GM23338 (cell line): ENCODE results near the gene BCL11B. TPM values are rescaled to one million over a fixed set of nuclear protein-coding genes. Genes with fewer than 3 reads are reported as not detected.
A peak's percentile ranks its signal among the peaks of the same experiment; 100 is the strongest.

Experiments used
- ATAC-seq: fragments of 200-7000 bp; cut with Tn5 transposase; 3 replicates; pipeline ENCODE4 v1.9.1; 2020
- DNase-seq: peaks from one replicate; pipeline ENCODE4 v3.0.0-alpha.2; 2015; ENCODE audit warnings: low spot score
- H2AFZ ChIP-seq: fragments of 200-600 bp; sonication (generic); 2 replicates; pipeline ENCODE4 v1.8.0; 2016; ENCODE audit warnings: antibody characterized with exemption, mild to moderate bottlenecking, moderate library complexity
- H3F3A ChIP-seq: fragments of 200-600 bp; sonication (generic); replicated peaks from 2 replicates; pipeline ENCODE4 v1.8.0; 2017; ENCODE audit warnings: antibody characterized with exemption, mixed run types, low read depth
- H3K27ac ChIP-seq: fragments of 200-600 bp; sonication (generic); 2 replicates; pipeline ENCODE4 v1.6.1; 2016; ENCODE audit warnings: low read depth
- H3K27me3 ChIP-seq: fragments of 200-600 bp; sonication (generic); 2 replicates; pipeline ENCODE4 v1.8.0; 2016; ENCODE audit warnings: mild to moderate bottlenecking, mixed run types, moderate library complexity; ENCODE audit not compliant: insufficient read depth
- H3K36me3 ChIP-seq: fragments of 200-600 bp; sonication (generic); 2 replicates; pipeline ENCODE4 v1.8.0; 2016; ENCODE audit warnings: mild to moderate bottlenecking; ENCODE audit not compliant: insufficient read depth
- H3K4me1 ChIP-seq: fragments of 200-600 bp; sonication (generic); 2 replicates; pipeline ENCODE4 v1.8.0; 2016; ENCODE audit warnings: mild to moderate bottlenecking, moderate library complexity; ENCODE audit not compliant: insufficient read depth
- H3K4me2 ChIP-seq: fragments of 200-600 bp; sonication (generic); 2 replicates; pipeline ENCODE4 v1.7.1; 2017; ENCODE audit warnings: mixed run types
- H3K4me3 ChIP-seq: fragments of 200-600 bp; sonication (generic); 2 replicates; pipeline ENCODE4 v1.6.1; 2016; ENCODE audit warnings: mixed run types
- H3K79me2 ChIP-seq: fragments of 200-600 bp; sonication (generic); replicated peaks from 2 replicates; pipeline ENCODE4 v1.8.0; 2017; ENCODE audit warnings: mild to moderate bottlenecking; ENCODE audit not compliant: insufficient read depth
- H3K9me2 ChIP-seq: fragments of 200-600 bp; sonication (generic); 2 replicates; pipeline ENCODE4 v1.8.0; 2017; ENCODE audit not compliant: insufficient read depth
- H4K20me1 ChIP-seq: fragments of 200-600 bp; sonication (generic); replicated peaks from 2 replicates; pipeline ENCODE4 v1.8.0; 2017; ENCODE audit warnings: mild to moderate bottlenecking; ENCODE audit not compliant: insufficient read depth
- H3K27ac Mint-ChIP-seq: 2 replicates; pipeline ENCODE4 v1.8.0; 2020; ENCODE audit warnings: inconsistent platforms, mild to moderate bottlenecking, moderate library complexity, mixed read lengths
- H3K27me3 Mint-ChIP-seq: 3 replicates; pipeline ENCODE4 v1.8.0; 2022; ENCODE audit warnings: low read depth, mild to moderate bottlenecking, moderate library complexity, mixed read lengths, inconsistent platforms; ENCODE audit not compliant: insufficient read depth, poor library complexity
- H3K36me3 Mint-ChIP-seq: 3 replicates; pipeline ENCODE4 v1.8.0; 2021; ENCODE audit warnings: low read depth, mild to moderate bottlenecking, inconsistent platforms, moderate library complexity, mixed read lengths
- H3K4me1 Mint-ChIP-seq: 3 replicates; pipeline ENCODE4 v1.8.0; 2020; ENCODE audit warnings: mild to moderate bottlenecking, inconsistent platforms, mixed read lengths
- H3K4me3 Mint-ChIP-seq: 3 replicates; pipeline ENCODE4 v1.8.0; 2021; ENCODE audit warnings: moderate library complexity, mild to moderate bottlenecking, inconsistent platforms, mixed read lengths
- H3K9me3 Mint-ChIP-seq: 3 replicates; pipeline ENCODE4 v1.8.0; 2020; ENCODE audit warnings: moderate library complexity, mild to moderate bottlenecking, inconsistent platforms, mixed read lengths
- EZH2 ChIP-seq: fragments of 200-600 bp; sonication (generic); IDR thresholded peaks from one replicate; pipeline ENCODE4 v1.8.0; 2017; ENCODE audit warnings: antibody characterized with exemption, mild to moderate bottlenecking, low read depth; ENCODE audit not compliant: unreplicated experiment
- EZH2phosphoT487 ChIP-seq: fragments of 200-600 bp; sonication (generic); IDR thresholded peaks from one replicate; pipeline ENCODE4 v1.8.1; 2018; ENCODE audit warnings: antibody characterized with exemption; ENCODE audit not compliant: unreplicated experiment
- NANOG ChIP-seq: IDR thresholded peaks from 2 replicates; pipeline ENCODE4 v1.6.1; 2016; ENCODE audit warnings: antibody characterized with exemption, borderline replicate concordance
- POLR2AphosphoS5 ChIP-seq: IDR thresholded peaks from 2 replicates; pipeline ENCODE4 v1.6.1; 2016; ENCODE audit warnings: antibody characterized with exemption, low read depth
- STAT1 ChIP-seq: IDR thresholded peaks from one replicate; pipeline ENCODE4 v1.6.1; 2016; ENCODE audit warnings: antibody characterized with exemption; ENCODE audit not compliant: unreplicated experiment
- ZNF114 ChIP-seq: fragments of 250-450 bp; sonication (Bioruptor Pico); IDR thresholded peaks from 2 replicates; pipeline ENCODE4 v1.5.0; 2020; ENCODE audit warnings: mild to moderate bottlenecking, moderate library complexity
- ZNF331 ChIP-seq: fragments of 250-450 bp; sonication (Bioruptor Pico); IDR thresholded peaks from 2 replicates; pipeline ENCODE4 v1.5.0; 2020; ENCODE audit warnings: low read depth, mild to moderate bottlenecking, moderate library complexity
- polyA plus RNA-seq: library from polyadenylated mRNA; unstranded; fragments of >200 nt; fragmentation: Nextera tagmentation; extraction: Ambion mirVana; gene quantifications from 2 replicates; pipeline ENCODE4 v1.2.1, GENCODE V29; 2016
- total RNA-seq: library from RNA; depleted of rRNA; stranded (reverse); fragments of >200 nt; shearing (Covaris generic); gene quantifications from 2 replicates; pipeline ENCODE4 v1.2.3, GENCODE V29; 2014
- TF ChIP-seq, protein P1 (sequence below), 2 experiments: fragments of 200-600 bp in 1 of 2; sonication (generic) in 1 of 2; conservative IDR thresholded peaks; 2 replicates each; pipeline versions ENCODE4 v1.5.1 to v1.6.1; 2016 to 2017; ENCODE audit warnings: antibody characterized with exemption in 2 of 2, low read depth in 2 of 2, mild to moderate bottlenecking in 2 of 2, moderate library complexity in 1 of 2
- TF ChIP-seq, protein P2 (sequence below): IDR thresholded peaks from one replicate; pipeline ENCODE4 v1.6.1; 2018; ENCODE audit warnings: antibody characterized with exemption; ENCODE audit not compliant: unreplicated experiment
- TF ChIP-seq, protein P3 (sequence below): IDR thresholded peaks from 2 replicates; pipeline ENCODE4 v1.6.1; 2016; ENCODE audit warnings: antibody characterized with exemption

Gene BCL11B
- total and polyA plus RNA-seq, 2 experiments from 2014 or later, result 2.4 to 6.7 TPM

DNA sequence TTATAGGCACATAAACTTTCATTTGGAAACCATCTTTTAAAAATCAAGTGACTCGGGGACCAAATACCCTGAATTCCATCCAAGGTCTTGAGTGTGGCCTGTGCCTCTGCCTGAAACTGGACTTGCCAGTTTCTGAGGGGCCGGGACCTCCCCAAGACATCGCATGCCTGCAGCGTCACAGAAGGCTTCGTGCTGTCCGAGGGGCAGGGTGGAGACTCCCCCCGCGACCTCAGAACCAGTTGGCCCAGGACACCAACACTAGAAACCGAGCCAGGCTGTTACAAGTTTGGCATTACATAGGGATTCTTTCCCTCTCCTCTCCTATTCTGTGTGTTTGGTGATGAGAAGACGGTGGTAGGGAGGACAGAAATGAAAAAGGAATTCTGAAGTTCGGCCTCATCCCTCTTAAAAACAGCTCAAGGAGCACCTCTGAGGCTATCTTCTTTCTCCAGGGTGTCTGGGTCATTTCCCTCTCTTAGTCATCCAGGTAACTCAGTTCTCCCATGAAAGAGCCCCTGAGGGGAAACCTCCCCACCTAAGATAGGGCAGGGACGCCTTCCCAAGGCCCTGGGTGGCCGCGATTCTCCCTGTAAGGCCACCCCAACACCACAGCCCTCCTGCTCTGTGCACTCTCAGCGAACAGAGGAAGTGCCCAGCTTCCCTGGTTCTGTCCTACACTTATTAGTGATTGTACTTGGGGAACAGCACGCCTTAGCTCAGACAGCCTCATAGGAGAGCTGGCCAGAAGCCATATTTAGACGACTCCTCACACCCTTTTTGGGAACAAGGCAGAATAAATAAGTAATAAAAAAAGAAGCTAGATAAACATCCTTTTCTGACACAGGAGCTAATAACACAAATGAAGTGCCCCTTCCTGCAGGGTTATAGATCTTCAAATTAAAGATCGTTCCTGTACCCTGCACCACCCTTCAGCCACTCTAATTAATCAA is 93.8 kb downstream of the BCL11B start (continued):
- TF ChIP-seq ZNF114 (no peak), POLR2AphosphoS5 (no peak), ZNF331 (CRISPR knock-in tag) (no peak), EZH2 (no peak), STAT1 (no peak), EZH2phosphoT487 (no peak), NANOG (no peak)
- TF ChIP-seq, protein P1, sequence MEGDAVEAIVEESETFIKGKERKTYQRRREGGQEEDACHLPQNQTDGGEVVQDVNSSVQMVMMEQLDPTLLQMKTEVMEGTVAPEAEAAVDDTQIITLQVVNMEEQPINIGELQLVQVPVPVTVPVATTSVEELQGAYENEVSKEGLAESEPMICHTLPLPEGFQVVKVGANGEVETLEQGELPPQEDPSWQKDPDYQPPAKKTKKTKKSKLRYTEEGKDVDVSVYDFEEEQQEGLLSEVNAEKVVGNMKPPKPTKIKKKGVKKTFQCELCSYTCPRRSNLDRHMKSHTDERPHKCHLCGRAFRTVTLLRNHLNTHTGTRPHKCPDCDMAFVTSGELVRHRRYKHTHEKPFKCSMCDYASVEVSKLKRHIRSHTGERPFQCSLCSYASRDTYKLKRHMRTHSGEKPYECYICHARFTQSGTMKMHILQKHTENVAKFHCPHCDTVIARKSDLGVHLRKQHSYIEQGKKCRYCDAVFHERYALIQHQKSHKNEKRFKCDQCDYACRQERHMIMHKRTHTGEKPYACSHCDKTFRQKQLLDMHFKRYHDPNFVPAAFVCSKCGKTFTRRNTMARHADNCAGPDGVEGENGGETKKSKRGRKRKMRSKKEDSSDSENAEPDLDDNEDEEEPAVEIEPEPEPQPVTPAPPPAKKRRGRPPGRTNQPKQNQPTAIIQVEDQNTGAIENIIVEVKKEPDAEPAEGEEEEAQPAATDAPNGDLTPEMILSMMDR (conservative IDR thresholded peaks at IDR 0.05; ENCODE audit: low read depth in 2 of 2), result no peak
- TF ChIP-seq, protein P2, sequence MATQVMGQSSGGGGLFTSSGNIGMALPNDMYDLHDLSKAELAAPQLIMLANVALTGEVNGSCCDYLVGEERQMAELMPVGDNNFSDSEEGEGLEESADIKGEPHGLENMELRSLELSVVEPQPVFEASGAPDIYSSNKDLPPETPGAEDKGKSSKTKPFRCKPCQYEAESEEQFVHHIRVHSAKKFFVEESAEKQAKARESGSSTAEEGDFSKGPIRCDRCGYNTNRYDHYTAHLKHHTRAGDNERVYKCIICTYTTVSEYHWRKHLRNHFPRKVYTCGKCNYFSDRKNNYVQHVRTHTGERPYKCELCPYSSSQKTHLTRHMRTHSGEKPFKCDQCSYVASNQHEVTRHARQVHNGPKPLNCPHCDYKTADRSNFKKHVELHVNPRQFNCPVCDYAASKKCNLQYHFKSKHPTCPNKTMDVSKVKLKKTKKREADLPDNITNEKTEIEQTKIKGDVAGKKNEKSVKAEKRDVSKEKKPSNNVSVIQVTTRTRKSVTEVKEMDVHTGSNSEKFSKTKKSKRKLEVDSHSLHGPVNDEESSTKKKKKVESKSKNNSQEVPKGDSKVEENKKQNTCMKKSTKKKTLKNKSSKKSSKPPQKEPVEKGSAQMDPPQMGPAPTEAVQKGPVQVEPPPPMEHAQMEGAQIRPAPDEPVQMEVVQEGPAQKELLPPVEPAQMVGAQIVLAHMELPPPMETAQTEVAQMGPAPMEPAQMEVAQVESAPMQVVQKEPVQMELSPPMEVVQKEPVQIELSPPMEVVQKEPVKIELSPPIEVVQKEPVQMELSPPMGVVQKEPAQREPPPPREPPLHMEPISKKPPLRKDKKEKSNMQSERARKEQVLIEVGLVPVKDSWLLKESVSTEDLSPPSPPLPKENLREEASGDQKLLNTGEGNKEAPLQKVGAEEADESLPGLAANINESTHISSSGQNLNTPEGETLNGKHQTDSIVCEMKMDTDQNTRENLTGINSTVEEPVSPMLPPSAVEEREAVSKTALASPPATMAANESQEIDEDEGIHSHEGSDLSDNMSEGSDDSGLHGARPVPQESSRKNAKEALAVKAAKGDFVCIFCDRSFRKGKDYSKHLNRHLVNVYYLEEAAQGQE, result no peak
- TF ChIP-seq, protein P3, sequence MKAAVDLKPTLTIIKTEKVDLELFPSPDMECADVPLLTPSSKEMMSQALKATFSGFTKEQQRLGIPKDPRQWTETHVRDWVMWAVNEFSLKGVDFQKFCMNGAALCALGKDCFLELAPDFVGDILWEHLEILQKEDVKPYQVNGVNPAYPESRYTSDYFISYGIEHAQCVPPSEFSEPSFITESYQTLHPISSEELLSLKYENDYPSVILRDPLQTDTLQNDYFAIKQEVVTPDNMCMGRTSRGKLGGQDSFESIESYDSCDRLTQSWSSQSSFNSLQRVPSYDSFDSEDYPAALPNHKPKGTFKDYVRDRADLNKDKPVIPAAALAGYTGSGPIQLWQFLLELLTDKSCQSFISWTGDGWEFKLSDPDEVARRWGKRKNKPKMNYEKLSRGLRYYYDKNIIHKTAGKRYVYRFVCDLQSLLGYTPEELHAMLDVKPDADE, result no peak

DNA sequence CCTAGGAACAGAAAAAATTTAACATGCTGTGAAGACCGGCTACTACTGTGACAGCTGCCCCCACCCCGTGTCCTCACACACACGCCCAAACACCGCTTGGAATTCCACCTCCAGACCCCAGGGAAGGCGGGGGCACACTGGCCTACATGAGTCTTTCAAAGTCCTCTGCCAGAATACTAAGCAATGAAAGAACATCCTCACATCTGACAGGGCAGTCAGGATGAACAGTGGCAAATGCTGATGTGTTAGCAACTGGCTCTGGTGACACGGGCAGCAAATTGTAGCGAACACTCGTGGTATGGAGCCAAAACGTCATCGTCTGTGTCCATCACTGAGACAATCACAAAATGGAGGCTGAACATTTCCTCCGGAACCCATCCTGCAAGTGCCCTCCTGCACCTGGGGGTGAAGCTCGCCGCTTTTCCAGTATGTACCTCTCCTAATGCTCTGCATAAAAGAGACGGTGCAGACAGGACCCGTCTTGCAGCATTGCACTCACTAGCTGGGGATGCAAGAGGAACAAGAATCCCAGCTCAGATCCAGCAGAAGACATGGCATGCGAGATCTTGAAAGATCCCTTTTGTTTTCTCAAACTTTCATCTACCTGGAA is 94.8 kb downstream of the BCL11B start:
- H3K4me3 Mint-ChIP-seq, result no peak overlapping the region
- Histone ChIP-seq H3K4me1 (peaks cover 34% of the 10 kb centered on the region), H3K79me2 (peaks cover 20% of the 10 kb centered on the region), H4K20me1 (no peaks in the 10 kb centered on the region; the same call in 1 of the 2 replicates), H2AFZ (no peak overlapping the region), H3K36me3 (no peaks in the 10 kb centered on the region), H3F3A (no peaks in the 10 kb centered on the region), H3K9me2 (no peaks in the 10 kb centered on the region), H3K4me3 (no peak overlapping the region), H3K4me2 (no peak overlapping the region), H3K27me3 (no peaks in the 10 kb centered on the region), H3K27ac (0 out of 2 replicates have a peak overlapping the region, but pooled peaks have one; percentile 53)
- no peaks in the 10 kb centered on the region for H3K9me3 Mint-ChIP-seq
- peaks cover 41% of the 10 kb centered on the region for H3K4me1 Mint-ChIP-seq
- H3K36me3 Mint-ChIP-seq, result no peaks in the 10 kb centered on the region
- TF ChIP-seq, protein P2, result no peak
- TF ChIP-seq POLR2AphosphoS5 (no peak), STAT1 (no peak), NANOG (no peak), EZH2 (no peak)
- H3K27me3 Mint-ChIP-seq, result peaks cover 9% of the 10 kb centered on the region
- H3K27ac Mint-ChIP-seq, result peak overlapping the region; percentile 75
- DNase-seq (no peak), ATAC-seq (no peak)
